SU-DHL-6 (cell line): ENCODE data around the gene PHYHIPL.

Source experiments
- H2AFZ ChIP-seq: fragments of 200-600 bp; sonication (generic); 2 replicates; pipeline ENCODE4 v1.6.1; 2014; ENCODE audit warnings: low read depth, mild to moderate bottlenecking, moderate library complexity, mixed read lengths, antibody characterized with exemption, low read length; ENCODE audit not compliant: severe bottlenecking
- H3F3A ChIP-seq: fragments of 200-600 bp; shearing (Covaris generic); 2 replicates; pipeline ENCODE4 v1.6.0; 2016; ENCODE audit warnings: antibody characterized with exemption, mild to moderate bottlenecking; ENCODE audit not compliant: insufficient read depth
- H3K27ac ChIP-seq: fragments of 200-600 bp; sonication (generic); 2 replicates; pipeline ENCODE4 v1.5.1; 2016; ENCODE audit warnings: low read depth, mild to moderate bottlenecking, low read length, moderate library complexity, mixed read lengths
- H3K27me3 ChIP-seq: fragments of 200-600 bp; sonication (generic), shearing (Covaris generic); 2 replicates; pipeline ENCODE4 v1.6.0; 2014; ENCODE audit warnings: mild to moderate bottlenecking, low read length
- H3K36me3 ChIP-seq: fragments of 200-600 bp; sonication (generic); 2 replicates; pipeline ENCODE4 v1.6.1; 2014; ENCODE audit warnings: mild to moderate bottlenecking, low read length, mixed read lengths
- H3K4me2 ChIP-seq: fragments of 300-600, 200-600 bp; shearing (Covaris generic), sonication (generic); 2 replicates; pipeline ENCODE4 v1.6.0; 2014; ENCODE audit warnings: low read length, low read depth, mild to moderate bottlenecking; ENCODE audit not compliant: poor library complexity, severe bottlenecking
- H3K4me3 ChIP-seq: fragments of 200-600 bp; sonication (generic); 2 replicates; pipeline ENCODE4 v1.5.1; 2014; ENCODE audit warnings: antibody characterized with exemption, low read length, mild to moderate bottlenecking, mixed read lengths; ENCODE audit not compliant: insufficient read depth, poor library complexity, severe bottlenecking
- H3K79me2 ChIP-seq: fragments of 200-600 bp; sonication (generic); 2 replicates; pipeline ENCODE4 v1.6.1; 2014; ENCODE audit warnings: mild to moderate bottlenecking, low read length, moderate library complexity; ENCODE audit not compliant: insufficient read depth
- H3K9ac ChIP-seq: fragments of 200-600 bp; sonication (generic); 2 replicates; pipeline ENCODE4 v1.7.0; 2014; ENCODE audit warnings: mild to moderate bottlenecking, low read length
- H3K9me2 ChIP-seq: fragments of 200-600 bp; sonication (generic); replicated peaks from 2 replicates; pipeline ENCODE4 v1.6.1; 2014; ENCODE audit warnings: low read length; ENCODE audit not compliant: insufficient read depth
- H3K9me3 ChIP-seq: fragments of 200-600 bp; sonication (generic); 2 replicates; pipeline ENCODE4 v1.6.1; 2014; ENCODE audit warnings: low read length, mixed read lengths; ENCODE audit not compliant: insufficient read depth
- H4K20me1 ChIP-seq: fragments of 200-600 bp; sonication (generic); 2 replicates; pipeline ENCODE4 v1.6.1; 2014; ENCODE audit warnings: low read depth, mild to moderate bottlenecking, antibody characterized with exemption, low read length, moderate library complexity, mixed read lengths
- CTCF ChIP-seq: fragments of 200-600 bp; sonication (generic); IDR thresholded peaks from one replicate; pipeline ENCODE4 v1.5.1; 2017; ENCODE audit warnings: antibody characterized with exemption, mild to moderate bottlenecking, low read length, moderate library complexity; ENCODE audit not compliant: insufficient read depth, poor library complexity, severe bottlenecking
- EZH2phosphoT487 ChIP-seq: fragments of 200-600 bp; sonication (generic), shearing (Covaris generic); conservative IDR thresholded peaks from 2 replicates; pipeline ENCODE4 v1.6.1; 2018; ENCODE audit warnings: mild to moderate bottlenecking, antibody characterized with exemption, low read length, moderate library complexity, mixed read lengths

The PHYHIPL gene

GRCh38 chr10:59285848-59286247 lies 109.4 kb downstream of the PHYHIPL start:
- Histone ChIP-seq H3K27me3 (no peaks in the 10 kb centered on the region), H3K9ac (no peak overlapping the region)

GRCh38 chr10:59287587-59288255 lies 111.3 kb downstream of the PHYHIPL start:
- H4K20me1 ChIP-seq = no peaks in the 10 kb centered on the region
- H3K79me2 ChIP-seq = no peaks in the 10 kb centered on the region
- no peaks in the 10 kb centered on the region for H3K9me2 ChIP-seq
- no peak overlapping the region for H3K27ac ChIP-seq
- no peak overlapping the region for H2AFZ ChIP-seq
- H3K9me3 ChIP-seq = no peaks in the 10 kb centered on the region
- H3K4me3 ChIP-seq = no peak overlapping the region
- no peaks in the 10 kb centered on the region for H3F3A ChIP-seq
- H3K4me2 ChIP-seq = no peak overlapping the region
- H3K36me3 ChIP-seq = no peaks in the 10 kb centered on the region
- TF ChIP-seq CTCF (no peak), EZH2phosphoT487 (no peak)
- H3K9ac ChIP-seq = no peak overlapping the region
- H3K27me3 ChIP-seq = no peaks in the 10 kb centered on the region

More at GRCh38 chr10:59285848-59286247, 109.4 kb downstream of the PHYHIPL start:
- no peaks in the 10 kb centered on the region for H3K9me3 ChIP-seq
- no peak for TF ChIP-seq EZH2phosphoT487
- no peak for TF ChIP-seq CTCF
- H3K27ac ChIP-seq = no peak overlapping the region
- H3K9me2 ChIP-seq = no peaks in the 10 kb centered on the region
- H3K4me2 ChIP-seq = no peak overlapping the region
- no peak overlapping the region for H3K4me3 ChIP-seq
- no peaks in the 10 kb centered on the region for H4K20me1 ChIP-seq
- no peaks in the 10 kb centered on the region for H3K36me3 ChIP-seq
- no peaks in the 10 kb centered on the region for H3K79me2 ChIP-seq
- H2AFZ ChIP-seq = no peak overlapping the region
- no peaks in the 10 kb centered on the region for H3F3A ChIP-seq

- TF ChIP-seq CTCF (no peak), EZH2phosphoT487 (no peak)
- no peaks in the 10 kb centered on the region for H3K27me3 ChIP-seq
- no peak overlapping the region for H3K4me3 ChIP-seq
- H4K20me1 ChIP-seq = no peaks in the 10 kb centered on the region
- no peaks in the 10 kb centered on the region for H3K9me3 ChIP-seq
- no peaks in the 10 kb centered on the region for H3K9me2 ChIP-seq
- H3K36me3 ChIP-seq = no peaks in the 10 kb centered on the region
- H3K4me2 ChIP-seq = no peak overlapping the region
- H3K9ac ChIP-seq = no peak overlapping the region
- no peak overlapping the region for H3K27ac ChIP-seq
- H3K79me2 ChIP-seq = no peaks in the 10 kb centered on the region
- no peaks in the 10 kb centered on the region for H3F3A ChIP-seq
- H2AFZ ChIP-seq = no peak overlapping the region
Measured at GRCh38 chr10:59289853-59290252, 113.4 kb downstream of the PHYHIPL start.
